Measurements from ENCODE around the gene PAF1. TPM values are rescaled to one million over a fixed set of nuclear protein-coding genes. Genes with fewer than 3 reads are reported as not detected.

Gene PAF1
- total and polyA plus RNA-seq, 2 of the 13 experiments (the other 11 are each of a cell fraction or from before 2014, with no cell fraction given): 30.2 to 31.1 TPM

DNA sequence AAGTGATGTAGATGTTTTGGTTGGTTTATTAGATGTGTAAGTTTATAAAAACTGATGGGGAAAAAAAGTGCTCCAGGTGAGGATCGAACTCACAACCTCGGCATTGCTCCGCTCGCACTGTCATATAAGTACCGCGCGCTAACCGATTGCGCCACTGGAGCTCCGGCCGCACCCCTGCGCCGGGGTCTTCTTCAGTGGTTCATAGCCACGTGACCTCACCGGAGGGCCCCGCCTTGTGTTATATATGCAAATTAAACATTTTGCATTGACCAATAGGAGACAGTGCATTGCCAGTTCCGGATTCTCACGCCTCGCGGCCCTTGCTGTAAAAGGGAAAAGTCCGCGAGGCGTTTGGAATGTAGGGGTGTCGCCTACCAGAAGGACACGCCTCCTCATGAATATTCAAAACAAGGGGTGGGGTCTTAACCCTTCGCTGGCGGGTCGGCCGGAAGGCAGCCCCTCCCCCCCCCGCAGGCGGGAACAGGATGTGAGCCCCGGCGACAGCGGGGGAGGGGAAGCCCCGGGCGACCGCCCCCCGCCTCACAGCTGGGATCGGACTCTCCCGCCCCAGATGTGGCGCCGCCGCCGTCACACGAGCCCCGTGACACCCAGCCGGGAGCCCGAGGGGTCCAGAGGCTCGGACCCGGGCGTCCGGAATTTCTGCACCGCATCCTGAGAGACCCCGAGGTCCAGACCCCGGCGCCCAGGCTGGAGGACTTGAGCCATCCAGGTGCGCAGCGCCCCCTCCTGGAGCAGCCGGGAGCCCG is 21.4 kb upstream of the PAF1 start, which contains the start of gene PLEKHG2 (continued):
- TF ChIP-seq PAXIP1 (CRISPR knock-in tag; conservative IDR thresholded peaks at IDR 0.05) (peak; percentile 11; the same call in 1 of the 2 replicates), TOE1 (CRISPR knock-in tag; IDR thresholded peaks at IDR 0.05) (no peak), ZFP90 (CRISPR knock-in tag; IDR thresholded peaks at IDR 0.05; ENCODE audit: borderline replicate concordance) (no peak), PHF5A (CRISPR knock-in tag; IDR thresholded peaks at IDR 0.05; ENCODE audit: low read depth, unreplicated experiment) (peak; percentile 82), ZSCAN30 (CRISPR knock-in tag; IDR thresholded peaks at IDR 0.05) (0 out of 2 replicates have a peak, but pooled peaks have one; percentile 19), KAT2B (IDR thresholded peaks at IDR 0.05; ENCODE audit: borderline replicate concordance, low read depth, low read length) (no peak), ZSCAN12 (CRISPR knock-in tag; IDR thresholded peaks at IDR 0.05) (0 out of 2 replicates have a peak, but pooled peaks have one; percentile 48), MXI1 (IDR thresholded peaks at IDR 0.05; ENCODE audit: borderline replicate concordance, low read depth, low read length) (peak; percentile 76; the same call in 2 of the 3 replicates)
- TF ChIP-seq, protein P1, sequence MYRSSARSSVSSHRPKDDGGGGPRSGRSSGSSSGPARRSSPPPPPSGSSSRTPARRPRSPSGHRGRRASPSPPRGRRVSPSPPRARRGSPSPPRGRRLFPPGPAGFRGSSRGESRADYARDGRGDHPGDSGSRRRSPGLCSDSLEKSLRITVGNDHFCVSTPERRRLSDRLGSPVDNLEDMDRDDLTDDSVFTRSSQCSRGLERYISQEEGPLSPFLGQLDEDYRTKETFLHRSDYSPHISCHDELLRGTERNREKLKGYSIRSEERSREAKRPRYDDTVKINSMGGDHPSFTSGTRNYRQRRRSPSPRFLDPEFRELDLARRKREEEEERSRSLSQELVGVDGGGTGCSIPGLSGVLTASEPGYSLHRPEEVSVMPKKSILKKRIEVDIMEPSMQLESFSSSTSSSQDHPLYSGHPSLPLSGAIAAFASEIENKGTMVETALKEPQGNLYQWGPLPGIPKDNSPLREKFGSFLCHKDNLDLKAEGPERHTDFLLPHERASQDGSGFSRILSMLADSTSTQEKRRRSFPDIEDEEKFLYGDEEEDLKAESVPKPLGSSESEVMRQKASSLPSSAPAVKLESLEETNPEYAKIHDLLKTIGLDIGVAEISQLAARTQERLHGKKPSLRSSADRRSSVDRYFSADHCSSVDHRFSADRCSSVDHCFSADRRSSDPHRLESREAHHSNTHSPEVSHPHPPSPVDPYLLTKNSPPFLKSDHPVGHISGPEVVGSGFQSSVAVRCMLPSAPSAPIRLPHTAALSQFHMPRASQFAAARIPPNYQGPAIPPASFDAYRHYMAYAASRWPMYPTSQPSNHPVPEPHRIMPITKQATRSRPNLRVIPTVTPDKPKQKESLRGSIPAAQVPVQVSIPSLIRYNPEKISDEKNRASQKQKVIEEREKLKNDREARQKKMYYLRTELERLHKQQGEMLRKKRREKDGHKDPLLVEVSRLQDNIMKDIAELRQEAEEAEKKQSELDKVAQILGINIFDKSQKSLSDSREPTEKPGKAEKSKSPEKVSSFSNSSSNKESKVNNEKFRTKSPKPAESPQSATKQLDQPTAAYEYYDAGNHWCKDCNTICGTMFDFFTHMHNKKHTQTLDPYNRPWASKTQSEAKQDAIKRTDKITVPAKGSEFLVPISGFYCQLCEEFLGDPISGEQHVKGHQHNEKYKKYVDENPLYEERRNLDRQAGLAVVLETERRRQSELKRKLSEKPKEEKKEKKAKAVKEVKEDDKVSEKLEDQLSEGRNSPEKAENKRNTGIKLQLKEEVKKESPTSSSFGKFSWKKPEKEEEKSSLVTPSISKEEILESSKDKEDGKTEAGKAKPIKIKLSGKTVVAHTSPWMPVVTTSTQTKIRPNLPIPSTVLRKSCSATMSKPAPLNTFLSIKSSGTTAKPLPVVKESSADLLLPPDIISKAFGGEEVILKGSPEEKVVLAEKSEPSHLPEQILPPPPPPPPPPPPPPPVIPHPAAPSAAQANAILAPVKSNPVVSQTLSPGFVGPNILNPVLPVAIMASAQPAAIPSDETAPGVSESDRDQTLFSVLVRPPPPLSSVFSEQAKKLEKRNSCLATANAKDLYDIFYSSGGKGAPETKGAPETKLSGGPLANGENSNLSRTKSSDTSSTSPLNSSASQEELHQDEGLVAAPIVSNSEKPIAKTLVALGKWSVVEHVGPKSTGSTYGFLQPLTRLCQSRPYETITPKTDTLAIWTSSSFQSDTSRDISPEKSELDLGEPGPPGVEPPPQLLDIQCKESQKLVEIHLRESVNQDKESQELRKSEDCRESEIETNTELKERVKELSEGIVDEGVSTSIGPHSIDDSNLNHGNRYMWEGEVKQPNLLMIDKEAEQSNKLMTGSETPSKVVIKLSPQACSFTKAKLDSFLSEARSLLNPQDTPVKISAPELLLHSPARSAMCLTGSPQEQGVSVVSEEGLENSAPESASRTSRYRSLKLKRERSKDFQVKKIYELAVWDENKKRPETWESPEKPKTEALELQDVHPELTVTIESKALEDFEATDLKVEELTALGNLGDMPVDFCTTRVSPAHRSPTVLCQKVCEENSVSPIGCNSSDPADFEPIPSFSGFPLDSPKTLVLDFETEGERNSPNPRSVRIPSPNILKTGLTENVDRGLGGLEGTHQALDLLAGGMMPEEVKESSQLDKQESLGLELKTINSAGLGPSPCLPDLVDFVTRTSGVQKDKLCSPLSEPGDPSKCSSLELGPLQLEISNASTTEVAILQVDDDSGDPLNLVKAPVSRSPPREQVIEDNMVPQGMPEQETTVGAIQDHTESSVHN (CRISPR knock-in tag; IDR thresholded peaks at IDR 0.05): 0 out of 2 replicates have a peak, but pooled peaks have one; percentile 63
- TF ChIP-seq, protein P2, sequence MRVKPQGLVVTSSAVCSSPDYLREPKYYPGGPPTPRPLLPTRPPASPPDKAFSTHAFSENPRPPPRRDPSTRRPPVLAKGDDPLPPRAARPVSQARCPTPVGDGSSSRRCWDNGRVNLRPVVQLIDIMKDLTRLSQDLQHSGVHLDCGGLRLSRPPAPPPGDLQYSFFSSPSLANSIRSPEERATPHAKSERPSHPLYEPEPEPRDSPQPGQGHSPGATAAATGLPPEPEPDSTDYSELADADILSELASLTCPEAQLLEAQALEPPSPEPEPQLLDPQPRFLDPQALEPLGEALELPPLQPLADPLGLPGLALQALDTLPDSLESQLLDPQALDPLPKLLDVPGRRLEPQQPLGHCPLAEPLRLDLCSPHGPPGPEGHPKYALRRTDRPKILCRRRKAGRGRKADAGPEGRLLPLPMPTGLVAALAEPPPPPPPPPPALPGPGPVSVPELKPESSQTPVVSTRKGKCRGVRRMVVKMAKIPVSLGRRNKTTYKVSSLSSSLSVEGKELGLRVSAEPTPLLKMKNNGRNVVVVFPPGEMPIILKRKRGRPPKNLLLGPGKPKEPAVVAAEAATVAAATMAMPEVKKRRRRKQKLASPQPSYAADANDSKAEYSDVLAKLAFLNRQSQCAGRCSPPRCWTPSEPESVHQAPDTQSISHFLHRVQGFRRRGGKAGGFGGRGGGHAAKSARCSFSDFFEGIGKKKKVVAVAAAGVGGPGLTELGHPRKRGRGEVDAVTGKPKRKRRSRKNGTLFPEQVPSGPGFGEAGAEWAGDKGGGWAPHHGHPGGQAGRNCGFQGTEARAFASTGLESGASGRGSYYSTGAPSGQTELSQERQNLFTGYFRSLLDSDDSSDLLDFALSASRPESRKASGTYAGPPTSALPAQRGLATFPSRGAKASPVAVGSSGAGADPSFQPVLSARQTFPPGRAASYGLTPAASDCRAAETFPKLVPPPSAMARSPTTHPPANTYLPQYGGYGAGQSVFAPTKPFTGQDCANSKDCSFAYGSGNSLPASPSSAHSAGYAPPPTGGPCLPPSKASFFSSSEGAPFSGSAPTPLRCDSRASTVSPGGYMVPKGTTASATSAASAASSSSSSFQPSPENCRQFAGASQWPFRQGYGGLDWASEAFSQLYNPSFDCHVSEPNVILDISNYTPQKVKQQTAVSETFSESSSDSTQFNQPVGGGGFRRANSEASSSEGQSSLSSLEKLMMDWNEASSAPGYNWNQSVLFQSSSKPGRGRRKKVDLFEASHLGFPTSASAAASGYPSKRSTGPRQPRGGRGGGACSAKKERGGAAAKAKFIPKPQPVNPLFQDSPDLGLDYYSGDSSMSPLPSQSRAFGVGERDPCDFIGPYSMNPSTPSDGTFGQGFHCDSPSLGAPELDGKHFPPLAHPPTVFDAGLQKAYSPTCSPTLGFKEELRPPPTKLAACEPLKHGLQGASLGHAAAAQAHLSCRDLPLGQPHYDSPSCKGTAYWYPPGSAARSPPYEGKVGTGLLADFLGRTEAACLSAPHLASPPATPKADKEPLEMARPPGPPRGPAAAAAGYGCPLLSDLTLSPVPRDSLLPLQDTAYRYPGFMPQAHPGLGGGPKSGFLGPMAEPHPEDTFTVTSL (CRISPR knock-in tag; IDR thresholded peaks at IDR 0.05; ENCODE audit: borderline replicate concordance): no peak; the same call in 1 of the 2 replicates

All from HepG2 (cell line).